ENCODE measurements around the gene MSLN. TPM values are rescaled to one million over a fixed set of nuclear protein-coding genes. Genes with fewer than 3 reads are reported as not detected.

MSLN gene
- total and polyA plus RNA-seq, 2 experiments from 2014 or later, result 0.10 TPM; not detected in 1

DNA sequence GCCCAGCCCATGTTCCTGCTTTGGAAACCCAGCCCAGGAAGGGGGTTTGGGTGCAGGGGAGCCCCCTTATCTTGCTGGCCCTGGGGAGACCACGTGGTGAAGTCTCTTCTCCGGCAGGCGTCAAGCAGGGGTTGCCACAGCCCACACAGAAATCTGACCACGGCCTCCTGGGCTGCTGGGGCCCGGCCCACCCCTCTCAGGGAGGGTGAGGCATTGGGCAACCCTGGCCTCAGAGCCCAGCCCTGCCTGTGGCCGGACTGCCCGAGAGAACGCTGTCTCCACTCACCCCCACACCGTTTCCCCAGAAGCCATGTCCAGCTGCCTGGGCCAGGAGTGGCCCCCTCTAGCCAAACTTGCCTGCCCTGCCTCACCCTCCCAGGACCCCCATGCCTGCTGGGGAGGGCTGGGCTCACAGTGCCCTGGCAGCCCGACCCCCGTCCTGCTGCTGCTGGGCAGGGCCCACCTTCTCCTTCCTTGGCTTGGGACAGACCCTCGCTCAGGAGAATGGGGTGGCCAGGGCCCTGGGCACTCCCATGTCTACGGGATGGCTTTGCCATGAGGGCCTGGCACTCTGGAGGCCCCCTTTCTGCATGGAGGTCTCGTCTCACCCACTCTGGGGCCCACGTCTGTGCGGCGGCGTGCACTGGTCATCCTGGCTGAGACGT lies 20.9 kb downstream of the MSLN start:
- Histone ChIP-seq H3K4me1 (ENCODE audit: insufficient read depth) (no peaks in the 10 kb centered on the region), H3K4me3 (no peak overlapping the region), H3K4me2 (no peak overlapping the region), H3K36me3 (ENCODE audit: insufficient read depth) (no peaks in the 10 kb centered on the region), H3K9me2 (ENCODE audit: insufficient read depth) (no peaks in the 10 kb centered on the region), H3F3A (replicated peaks; ENCODE audit: low read depth) (peaks cover 3% of the 10 kb centered on the region; the same call in 1 of the 2 replicates), H2AFZ (no peak overlapping the region), H4K20me1 (replicated peaks; ENCODE audit: insufficient read depth) (no peaks in the 10 kb centered on the region; the same call in 1 of the 2 replicates), H3K27me3 (ENCODE audit: insufficient read depth) (no peaks in the 10 kb centered on the region), H3K79me2 (replicated peaks; ENCODE audit: insufficient read depth) (no peaks in the 10 kb centered on the region), H3K27ac (ENCODE audit: low read depth) (no peak overlapping the region)
- peaks cover 16% of the 10 kb centered on the region for H3K27me3 Mint-ChIP-seq (ENCODE audit: insufficient read depth, low read depth, poor library complexity)
- ATAC-seq (no peak), DNase-seq (ENCODE audit: low spot score) (no peak)
- no peaks in the 10 kb centered on the region for H3K36me3 Mint-ChIP-seq (ENCODE audit: low read depth)
- no peaks in the 10 kb centered on the region for H3K9me3 Mint-ChIP-seq
- TF ChIP-seq NANOG (IDR thresholded peaks at IDR 0.05; ENCODE audit: borderline replicate concordance) (no peak), EZH2 (IDR thresholded peaks at IDR 0.05; ENCODE audit: low read depth, unreplicated experiment) (no peak), STAT1 (IDR thresholded peaks at IDR 0.05; ENCODE audit: unreplicated experiment) (no peak), CREB1 (CRISPR knock-in tag; IDR thresholded peaks at IDR 0.05; ENCODE audit: low read depth) (no peak), ZNF114 (CRISPR knock-in tag; IDR thresholded peaks at IDR 0.05) (no peak), EZH2phosphoT487 (IDR thresholded peaks at IDR 0.05; ENCODE audit: unreplicated experiment) (no peak)
- TF ChIP-seq, protein P1, sequence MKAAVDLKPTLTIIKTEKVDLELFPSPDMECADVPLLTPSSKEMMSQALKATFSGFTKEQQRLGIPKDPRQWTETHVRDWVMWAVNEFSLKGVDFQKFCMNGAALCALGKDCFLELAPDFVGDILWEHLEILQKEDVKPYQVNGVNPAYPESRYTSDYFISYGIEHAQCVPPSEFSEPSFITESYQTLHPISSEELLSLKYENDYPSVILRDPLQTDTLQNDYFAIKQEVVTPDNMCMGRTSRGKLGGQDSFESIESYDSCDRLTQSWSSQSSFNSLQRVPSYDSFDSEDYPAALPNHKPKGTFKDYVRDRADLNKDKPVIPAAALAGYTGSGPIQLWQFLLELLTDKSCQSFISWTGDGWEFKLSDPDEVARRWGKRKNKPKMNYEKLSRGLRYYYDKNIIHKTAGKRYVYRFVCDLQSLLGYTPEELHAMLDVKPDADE (IDR thresholded peaks at IDR 0.05), result no peak
- H3K4me3 Mint-ChIP-seq, result no peak overlapping the region
- no peaks in the 10 kb centered on the region for H3K4me1 Mint-ChIP-seq
- no peak overlapping the region for H3K27ac Mint-ChIP-seq

DNA sequence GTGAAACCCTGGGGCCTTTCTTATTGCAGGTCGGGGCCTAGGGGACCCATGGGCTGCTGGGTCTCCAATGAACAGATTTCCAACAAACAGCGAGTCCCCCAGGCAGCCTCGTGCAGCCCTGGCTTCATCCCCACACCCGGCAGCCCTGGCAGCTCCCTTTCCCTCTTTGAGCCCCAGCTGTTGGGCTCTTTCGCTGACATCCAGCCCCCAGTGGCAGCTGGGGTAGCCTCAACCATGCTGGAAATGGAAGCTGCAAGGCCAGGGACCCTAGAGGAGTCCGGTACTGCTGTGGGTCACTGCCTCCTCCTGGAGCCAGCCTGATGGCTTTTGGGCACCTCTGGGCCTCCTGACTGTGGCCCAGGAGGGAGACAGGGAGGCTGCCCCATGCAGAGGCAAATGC lies 21.7 kb downstream of the MSLN start:
- Mint-ChIP-seq H3K27me3 (ENCODE audit: insufficient read depth, low read depth, poor library complexity) (peaks cover 17% of the 10 kb centered on the region), H3K27ac (no peak overlapping the region)
- TF ChIP-seq, protein P2, sequence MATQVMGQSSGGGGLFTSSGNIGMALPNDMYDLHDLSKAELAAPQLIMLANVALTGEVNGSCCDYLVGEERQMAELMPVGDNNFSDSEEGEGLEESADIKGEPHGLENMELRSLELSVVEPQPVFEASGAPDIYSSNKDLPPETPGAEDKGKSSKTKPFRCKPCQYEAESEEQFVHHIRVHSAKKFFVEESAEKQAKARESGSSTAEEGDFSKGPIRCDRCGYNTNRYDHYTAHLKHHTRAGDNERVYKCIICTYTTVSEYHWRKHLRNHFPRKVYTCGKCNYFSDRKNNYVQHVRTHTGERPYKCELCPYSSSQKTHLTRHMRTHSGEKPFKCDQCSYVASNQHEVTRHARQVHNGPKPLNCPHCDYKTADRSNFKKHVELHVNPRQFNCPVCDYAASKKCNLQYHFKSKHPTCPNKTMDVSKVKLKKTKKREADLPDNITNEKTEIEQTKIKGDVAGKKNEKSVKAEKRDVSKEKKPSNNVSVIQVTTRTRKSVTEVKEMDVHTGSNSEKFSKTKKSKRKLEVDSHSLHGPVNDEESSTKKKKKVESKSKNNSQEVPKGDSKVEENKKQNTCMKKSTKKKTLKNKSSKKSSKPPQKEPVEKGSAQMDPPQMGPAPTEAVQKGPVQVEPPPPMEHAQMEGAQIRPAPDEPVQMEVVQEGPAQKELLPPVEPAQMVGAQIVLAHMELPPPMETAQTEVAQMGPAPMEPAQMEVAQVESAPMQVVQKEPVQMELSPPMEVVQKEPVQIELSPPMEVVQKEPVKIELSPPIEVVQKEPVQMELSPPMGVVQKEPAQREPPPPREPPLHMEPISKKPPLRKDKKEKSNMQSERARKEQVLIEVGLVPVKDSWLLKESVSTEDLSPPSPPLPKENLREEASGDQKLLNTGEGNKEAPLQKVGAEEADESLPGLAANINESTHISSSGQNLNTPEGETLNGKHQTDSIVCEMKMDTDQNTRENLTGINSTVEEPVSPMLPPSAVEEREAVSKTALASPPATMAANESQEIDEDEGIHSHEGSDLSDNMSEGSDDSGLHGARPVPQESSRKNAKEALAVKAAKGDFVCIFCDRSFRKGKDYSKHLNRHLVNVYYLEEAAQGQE (IDR thresholded peaks at IDR 0.05; ENCODE audit: unreplicated experiment), result no peak
- TF ChIP-seq ZNF114 (CRISPR knock-in tag; IDR thresholded peaks at IDR 0.05) (no peak), EZH2phosphoT487 (IDR thresholded peaks at IDR 0.05; ENCODE audit: unreplicated experiment) (no peak), STAT1 (IDR thresholded peaks at IDR 0.05; ENCODE audit: unreplicated experiment) (no peak), NANOG (IDR thresholded peaks at IDR 0.05; ENCODE audit: borderline replicate concordance) (no peak)
- TF ChIP-seq, protein P3, sequence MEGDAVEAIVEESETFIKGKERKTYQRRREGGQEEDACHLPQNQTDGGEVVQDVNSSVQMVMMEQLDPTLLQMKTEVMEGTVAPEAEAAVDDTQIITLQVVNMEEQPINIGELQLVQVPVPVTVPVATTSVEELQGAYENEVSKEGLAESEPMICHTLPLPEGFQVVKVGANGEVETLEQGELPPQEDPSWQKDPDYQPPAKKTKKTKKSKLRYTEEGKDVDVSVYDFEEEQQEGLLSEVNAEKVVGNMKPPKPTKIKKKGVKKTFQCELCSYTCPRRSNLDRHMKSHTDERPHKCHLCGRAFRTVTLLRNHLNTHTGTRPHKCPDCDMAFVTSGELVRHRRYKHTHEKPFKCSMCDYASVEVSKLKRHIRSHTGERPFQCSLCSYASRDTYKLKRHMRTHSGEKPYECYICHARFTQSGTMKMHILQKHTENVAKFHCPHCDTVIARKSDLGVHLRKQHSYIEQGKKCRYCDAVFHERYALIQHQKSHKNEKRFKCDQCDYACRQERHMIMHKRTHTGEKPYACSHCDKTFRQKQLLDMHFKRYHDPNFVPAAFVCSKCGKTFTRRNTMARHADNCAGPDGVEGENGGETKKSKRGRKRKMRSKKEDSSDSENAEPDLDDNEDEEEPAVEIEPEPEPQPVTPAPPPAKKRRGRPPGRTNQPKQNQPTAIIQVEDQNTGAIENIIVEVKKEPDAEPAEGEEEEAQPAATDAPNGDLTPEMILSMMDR (conservative IDR thresholded peaks at IDR 0.05; ENCODE audit: low read depth in 2 of 2), result no peak

More for the DNA sequence above, 21.7 kb downstream of the MSLN start:
- Histone ChIP-seq H3K4me2 (no peak overlapping the region), H4K20me1 (replicated peaks; ENCODE audit: insufficient read depth) (no peaks in the 10 kb centered on the region; the same call in 1 of the 2 replicates), H3K27ac (ENCODE audit: low read depth) (no peak overlapping the region), H3K79me2 (replicated peaks; ENCODE audit: insufficient read depth) (no peaks in the 10 kb centered on the region; the same call in 1 of the 2 replicates), H2AFZ (no peak overlapping the region), H3K4me3 (no peak overlapping the region), H3K36me3 (ENCODE audit: insufficient read depth) (no peaks in the 10 kb centered on the region), H3K4me1 (ENCODE audit: insufficient read depth) (no peaks in the 10 kb centered on the region), H3K9me2 (ENCODE audit: insufficient read depth) (no peaks in the 10 kb centered on the region), H3F3A (replicated peaks; ENCODE audit: low read depth) (peaks cover 3% of the 10 kb centered on the region; the same call in 1 of the 2 replicates), H3K27me3 (ENCODE audit: insufficient read depth) (no peaks in the 10 kb centered on the region)
- no peak overlapping the region for H3K4me3 Mint-ChIP-seq
- no peak for DNase-seq (ENCODE audit: low spot score)
- no peaks in the 10 kb centered on the region for H3K36me3 Mint-ChIP-seq (ENCODE audit: low read depth)
- no peaks in the 10 kb centered on the region for H3K9me3 Mint-ChIP-seq
- H3K4me1 Mint-ChIP-seq, result no peaks in the 10 kb centered on the region
- ATAC-seq, result no peak
